Body of pancreas (tissue), 4 donors: Measurements from ENCODE around the gene CD274.

Experiments used
- POLR2A ChIP-seq, 3 donors: fragments of 450-650 bp; IDR thresholded peaks; one replicate each; pipeline ENCODE4 v1.6.1; 2016; ENCODE audit warnings: antibody characterized with exemption in 3 of 3, mild to moderate bottlenecking in 2 of 3
- TF ChIP-seq, protein P1 (sequence below), 7 experiments: fragments of 450-650 bp in 4 of 7; fragments of 200-600 bp in 3 of 7; sonication (generic) in 3 of 7; IDR thresholded peaks; one replicate each; pipeline ENCODE4 v1.5.1; 2016 to 2019; ENCODE audit warnings: antibody characterized with exemption in 7 of 7

GRCh38 chr9:5445886-5446285 is 4.5 kb upstream of the CD274 start:
- TF ChIP-seq POLR2A (IDR thresholded peaks at IDR 0.05): no peak
- TF ChIP-seq, protein P1, sequence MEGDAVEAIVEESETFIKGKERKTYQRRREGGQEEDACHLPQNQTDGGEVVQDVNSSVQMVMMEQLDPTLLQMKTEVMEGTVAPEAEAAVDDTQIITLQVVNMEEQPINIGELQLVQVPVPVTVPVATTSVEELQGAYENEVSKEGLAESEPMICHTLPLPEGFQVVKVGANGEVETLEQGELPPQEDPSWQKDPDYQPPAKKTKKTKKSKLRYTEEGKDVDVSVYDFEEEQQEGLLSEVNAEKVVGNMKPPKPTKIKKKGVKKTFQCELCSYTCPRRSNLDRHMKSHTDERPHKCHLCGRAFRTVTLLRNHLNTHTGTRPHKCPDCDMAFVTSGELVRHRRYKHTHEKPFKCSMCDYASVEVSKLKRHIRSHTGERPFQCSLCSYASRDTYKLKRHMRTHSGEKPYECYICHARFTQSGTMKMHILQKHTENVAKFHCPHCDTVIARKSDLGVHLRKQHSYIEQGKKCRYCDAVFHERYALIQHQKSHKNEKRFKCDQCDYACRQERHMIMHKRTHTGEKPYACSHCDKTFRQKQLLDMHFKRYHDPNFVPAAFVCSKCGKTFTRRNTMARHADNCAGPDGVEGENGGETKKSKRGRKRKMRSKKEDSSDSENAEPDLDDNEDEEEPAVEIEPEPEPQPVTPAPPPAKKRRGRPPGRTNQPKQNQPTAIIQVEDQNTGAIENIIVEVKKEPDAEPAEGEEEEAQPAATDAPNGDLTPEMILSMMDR (IDR thresholded peaks at IDR 0.05): no peak
